HL-60 (cell line): ENCODE measurements around the gene CYP2A6.

ENCODE experiments used
- GABPA ChIP-seq: IDR thresholded peaks from 2 replicates; pipeline ENCODE4 v1.6.1; 2012; ENCODE audit warnings: low read depth
- POLR2AphosphoS5 ChIP-seq: IDR thresholded peaks from 2 replicates; pipeline ENCODE4 v1.6.1; 2012; ENCODE audit warnings: low read depth
- SPI1 ChIP-seq: IDR thresholded peaks from 2 replicates; pipeline ENCODE4 v1.6.1; 2012; ENCODE audit warnings: low read depth, mild to moderate bottlenecking, borderline replicate concordance
- TF ChIP-seq, protein P1 (sequence below): IDR thresholded peaks from one replicate; pipeline ENCODE4 v1.5.1; 2011; ENCODE audit warnings: low read length, control low read depth, inconsistent platforms; ENCODE audit not compliant: insufficient read depth
- TF ChIP-seq, protein P2 (sequence below): IDR thresholded peaks from 2 replicates; pipeline ENCODE4 v1.6.1; 2012; ENCODE audit warnings: low read depth; ENCODE audit not compliant: insufficient replicate concordance

DNA sequence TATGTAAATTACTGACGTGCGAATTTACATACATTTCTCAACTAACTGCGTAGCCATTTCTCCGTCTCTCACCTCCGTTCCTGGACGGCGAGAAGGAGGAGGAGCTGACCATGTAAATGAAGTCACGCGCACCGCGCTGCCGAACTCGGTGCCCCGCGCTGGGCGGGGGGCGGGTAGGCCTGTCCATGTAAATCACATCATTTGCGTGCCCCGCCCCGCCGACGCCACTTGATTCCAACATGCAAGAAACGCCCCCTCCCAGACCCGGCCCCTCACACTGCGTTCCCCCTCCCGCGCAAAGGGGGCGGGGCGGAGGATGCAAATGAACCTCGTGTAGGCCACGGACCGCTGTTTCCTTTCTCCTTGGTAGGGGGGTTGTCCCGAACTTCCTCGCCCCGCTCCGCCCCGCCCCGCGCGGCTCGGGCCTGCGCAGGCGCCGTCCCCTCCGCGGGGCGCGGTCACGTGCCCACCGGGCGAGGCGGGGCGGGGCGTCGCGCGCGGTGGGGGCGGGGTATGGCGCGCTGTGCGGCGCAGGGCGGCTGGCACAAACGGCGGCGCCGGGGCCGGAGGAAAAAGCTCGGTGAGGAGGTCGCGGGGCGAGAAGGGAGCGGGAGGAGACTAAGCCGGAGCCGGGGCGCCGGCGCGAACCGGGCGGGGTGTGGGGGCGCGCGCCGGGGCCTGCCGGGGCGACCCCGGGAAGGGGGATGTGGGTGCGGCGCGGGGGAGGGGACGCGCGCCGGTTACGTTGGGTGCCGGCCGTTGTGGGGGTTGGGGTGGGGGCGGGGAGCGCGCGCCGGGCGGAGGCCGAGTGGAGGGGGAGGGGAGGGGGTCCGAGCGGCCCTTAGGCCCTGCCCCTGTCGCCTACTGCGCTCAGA lies 51.3 kb downstream of the CYP2A6 start, which contains the start of gene EGLN2:
- TF ChIP-seq, protein P1, sequence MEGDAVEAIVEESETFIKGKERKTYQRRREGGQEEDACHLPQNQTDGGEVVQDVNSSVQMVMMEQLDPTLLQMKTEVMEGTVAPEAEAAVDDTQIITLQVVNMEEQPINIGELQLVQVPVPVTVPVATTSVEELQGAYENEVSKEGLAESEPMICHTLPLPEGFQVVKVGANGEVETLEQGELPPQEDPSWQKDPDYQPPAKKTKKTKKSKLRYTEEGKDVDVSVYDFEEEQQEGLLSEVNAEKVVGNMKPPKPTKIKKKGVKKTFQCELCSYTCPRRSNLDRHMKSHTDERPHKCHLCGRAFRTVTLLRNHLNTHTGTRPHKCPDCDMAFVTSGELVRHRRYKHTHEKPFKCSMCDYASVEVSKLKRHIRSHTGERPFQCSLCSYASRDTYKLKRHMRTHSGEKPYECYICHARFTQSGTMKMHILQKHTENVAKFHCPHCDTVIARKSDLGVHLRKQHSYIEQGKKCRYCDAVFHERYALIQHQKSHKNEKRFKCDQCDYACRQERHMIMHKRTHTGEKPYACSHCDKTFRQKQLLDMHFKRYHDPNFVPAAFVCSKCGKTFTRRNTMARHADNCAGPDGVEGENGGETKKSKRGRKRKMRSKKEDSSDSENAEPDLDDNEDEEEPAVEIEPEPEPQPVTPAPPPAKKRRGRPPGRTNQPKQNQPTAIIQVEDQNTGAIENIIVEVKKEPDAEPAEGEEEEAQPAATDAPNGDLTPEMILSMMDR = no peak
- TF ChIP-seq SPI1 (no peak), POLR2AphosphoS5 (no peak; the same call in 1 of the 2 replicates), GABPA (no peak)
- TF ChIP-seq, protein P2, sequence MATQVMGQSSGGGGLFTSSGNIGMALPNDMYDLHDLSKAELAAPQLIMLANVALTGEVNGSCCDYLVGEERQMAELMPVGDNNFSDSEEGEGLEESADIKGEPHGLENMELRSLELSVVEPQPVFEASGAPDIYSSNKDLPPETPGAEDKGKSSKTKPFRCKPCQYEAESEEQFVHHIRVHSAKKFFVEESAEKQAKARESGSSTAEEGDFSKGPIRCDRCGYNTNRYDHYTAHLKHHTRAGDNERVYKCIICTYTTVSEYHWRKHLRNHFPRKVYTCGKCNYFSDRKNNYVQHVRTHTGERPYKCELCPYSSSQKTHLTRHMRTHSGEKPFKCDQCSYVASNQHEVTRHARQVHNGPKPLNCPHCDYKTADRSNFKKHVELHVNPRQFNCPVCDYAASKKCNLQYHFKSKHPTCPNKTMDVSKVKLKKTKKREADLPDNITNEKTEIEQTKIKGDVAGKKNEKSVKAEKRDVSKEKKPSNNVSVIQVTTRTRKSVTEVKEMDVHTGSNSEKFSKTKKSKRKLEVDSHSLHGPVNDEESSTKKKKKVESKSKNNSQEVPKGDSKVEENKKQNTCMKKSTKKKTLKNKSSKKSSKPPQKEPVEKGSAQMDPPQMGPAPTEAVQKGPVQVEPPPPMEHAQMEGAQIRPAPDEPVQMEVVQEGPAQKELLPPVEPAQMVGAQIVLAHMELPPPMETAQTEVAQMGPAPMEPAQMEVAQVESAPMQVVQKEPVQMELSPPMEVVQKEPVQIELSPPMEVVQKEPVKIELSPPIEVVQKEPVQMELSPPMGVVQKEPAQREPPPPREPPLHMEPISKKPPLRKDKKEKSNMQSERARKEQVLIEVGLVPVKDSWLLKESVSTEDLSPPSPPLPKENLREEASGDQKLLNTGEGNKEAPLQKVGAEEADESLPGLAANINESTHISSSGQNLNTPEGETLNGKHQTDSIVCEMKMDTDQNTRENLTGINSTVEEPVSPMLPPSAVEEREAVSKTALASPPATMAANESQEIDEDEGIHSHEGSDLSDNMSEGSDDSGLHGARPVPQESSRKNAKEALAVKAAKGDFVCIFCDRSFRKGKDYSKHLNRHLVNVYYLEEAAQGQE = no peak
